Endothelial cell (in vitro differentiated cells): Measurements from ENCODE around the gene DYRK1A. TPM values are rescaled to one million over a fixed set of nuclear protein-coding genes. Genes with fewer than 3 reads are reported as not detected.
"Not testable (repeated sequence)": the region's sequence is repeated elsewhere in the genome, so short reads cannot be mapped to it uniquely, and the experiment has no call there.

Source experiments
- DNase-seq: peaks from one replicate; pipeline ENCODE4 v3.0.0; 2021; ENCODE audit warnings: low spot score
- H3K27ac Mint-ChIP-seq: one replicate; pipeline ENCODE4 v1.8.0; 2021; ENCODE audit warnings: mixed read lengths, inconsistent platforms; ENCODE audit not compliant: unreplicated experiment
- H3K27me3 Mint-ChIP-seq: one replicate; pipeline ENCODE4 v1.8.0; 2021; ENCODE audit warnings: mild to moderate bottlenecking, moderate library complexity, mixed read lengths, inconsistent platforms; ENCODE audit not compliant: unreplicated experiment
- H3K36me3 Mint-ChIP-seq: one replicate; pipeline ENCODE4 v1.8.0; 2021; ENCODE audit warnings: mild to moderate bottlenecking, low read depth, mixed read lengths, inconsistent platforms; ENCODE audit not compliant: unreplicated experiment
- H3K4me1 Mint-ChIP-seq: one replicate; pipeline ENCODE4 v1.8.0; 2021; ENCODE audit warnings: mild to moderate bottlenecking, mixed read lengths, inconsistent platforms; ENCODE audit not compliant: unreplicated experiment
- H3K4me3 Mint-ChIP-seq: one replicate; pipeline ENCODE4 v1.8.0; 2021; ENCODE audit warnings: mild to moderate bottlenecking, mixed read lengths, inconsistent platforms; ENCODE audit not compliant: unreplicated experiment
- H3K9me3 Mint-ChIP-seq: one replicate; pipeline ENCODE4 v1.8.0; 2021; ENCODE audit warnings: mixed read lengths, inconsistent platforms; ENCODE audit not compliant: unreplicated experiment
- CTCF ChIP-seq: fragments of 200-600 bp; sonication (generic); IDR thresholded peaks from one replicate; pipeline ENCODE4 v1.5.0; 2021; ENCODE audit warnings: antibody characterized with exemption; ENCODE audit not compliant: unreplicated experiment
- total RNA-seq: library from RNA; stranded (reverse); fragmentation: NEBNext Ultra II Directional; extraction: Animal tissue kit (Norgen Biotek cat#: 25700); gene quantifications from one replicate; pipeline ENCODE4 v1.2.1, GENCODE V29; 2021; ENCODE audit not compliant: unreplicated experiment

Gene DYRK1A
- total RNA-seq, 1 donor from 2014 or later: 87.5 TPM

DNA sequence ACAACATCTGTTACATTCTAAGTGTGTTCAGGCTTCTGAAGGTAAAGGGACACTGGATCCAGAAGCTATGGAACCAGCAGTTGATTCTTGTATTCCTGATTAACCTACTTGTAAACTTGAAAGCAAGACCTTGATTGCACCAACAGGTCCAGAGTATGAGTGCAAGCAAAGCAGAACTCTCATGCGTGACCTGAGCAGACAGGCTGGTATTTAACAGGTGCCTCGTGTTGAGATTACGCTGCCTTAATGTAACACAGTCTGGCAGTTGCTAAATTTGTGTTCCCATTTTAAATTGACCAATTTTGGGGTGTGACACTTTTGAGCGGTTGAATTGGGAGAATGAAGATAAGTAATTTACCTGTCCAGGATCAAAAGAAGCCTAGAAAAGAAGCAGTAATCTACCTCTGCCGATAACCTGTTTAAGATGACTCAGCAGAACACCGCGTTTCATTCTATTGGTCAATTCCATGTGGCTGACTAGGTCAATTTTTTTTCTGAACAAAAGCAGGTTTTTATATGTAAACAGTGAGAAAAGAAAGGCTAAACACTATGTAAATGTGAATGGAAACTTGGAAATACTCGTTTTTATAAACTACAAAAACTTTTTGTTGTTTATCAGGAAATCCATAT is 147.6 kb downstream of the DYRK1A start:
- H3K27me3 Mint-ChIP-seq: peaks cover 8% of the 10 kb centered on the region
- peaks cover 30% of the 10 kb centered on the region for H3K4me1 Mint-ChIP-seq
- TF ChIP-seq CTCF: no peak
- no peaks in the 10 kb centered on the region for H3K9me3 Mint-ChIP-seq
- no peak for DNase-seq
- H3K36me3 Mint-ChIP-seq: peaks cover 47% of the 10 kb centered on the region
- H3K27ac Mint-ChIP-seq: peak overlapping the region; percentile 82
- no peak overlapping the region for H3K4me3 Mint-ChIP-seq

DNA sequence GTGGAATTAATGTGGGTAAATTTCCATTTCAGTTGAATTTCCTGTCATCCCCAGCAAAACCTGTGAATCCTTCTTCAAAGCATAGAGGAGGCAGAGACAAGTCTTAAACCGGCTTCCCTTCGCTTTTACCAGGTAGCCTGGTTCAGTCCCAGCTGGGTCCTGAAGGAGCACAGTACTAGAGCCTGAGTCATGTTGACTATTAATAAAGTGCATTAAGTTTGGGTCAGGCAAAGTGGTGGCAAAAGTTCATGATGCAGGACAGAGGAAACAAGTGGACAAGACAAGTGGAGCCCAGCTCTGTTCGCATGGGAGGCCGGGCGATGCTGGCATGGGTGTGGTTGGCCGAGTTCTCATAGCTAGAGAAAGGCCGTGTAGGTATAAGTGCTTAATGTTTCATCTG is 150.4 kb downstream of the DYRK1A start:
- no peak for TF ChIP-seq CTCF
- no peak overlapping the region for H3K4me3 Mint-ChIP-seq
- H3K27me3 Mint-ChIP-seq: peaks cover 6% of the 10 kb centered on the region
- peaks cover 42% of the 10 kb centered on the region for H3K4me1 Mint-ChIP-seq
- no peak for DNase-seq
- peaks cover 33% of the 10 kb centered on the region for H3K36me3 Mint-ChIP-seq
- H3K27ac Mint-ChIP-seq: peak overlapping the region; percentile 22
- no peaks in the 10 kb centered on the region for H3K9me3 Mint-ChIP-seq

DNA sequence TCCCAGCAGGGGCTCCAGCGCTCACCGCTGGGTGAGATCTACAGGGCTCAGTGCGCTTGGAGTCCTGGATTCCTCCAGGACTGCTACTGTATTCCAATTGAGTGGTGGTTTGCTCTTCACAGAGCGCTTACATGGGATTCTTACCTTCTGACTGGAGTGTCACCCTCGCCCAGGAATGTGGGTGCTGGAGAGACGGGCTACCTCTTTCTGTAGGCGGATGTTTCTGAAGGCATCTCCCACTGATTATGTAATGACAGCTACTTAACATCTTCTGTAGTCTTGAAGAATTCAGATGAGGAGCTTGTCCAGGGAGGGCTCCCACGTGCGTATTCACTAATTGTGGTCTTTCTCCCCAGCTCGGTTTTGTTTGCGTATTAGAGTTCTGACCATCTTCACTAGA is 154.2 kb downstream of the DYRK1A start:
- no peak for TF ChIP-seq CTCF
- peaks cover 30% of the 10 kb centered on the region for H3K36me3 Mint-ChIP-seq

GRCh38 chr21:37521658-37522057 is 155.1 kb downstream of the DYRK1A start:
- H3K9me3 Mint-ChIP-seq: no peaks in the 10 kb centered on the region
- no peak for DNase-seq
- peaks cover 52% of the 10 kb centered on the region for H3K4me1 Mint-ChIP-seq
- peak overlapping the region; percentile 91 for H3K27ac Mint-ChIP-seq
- peaks cover 7% of the 10 kb centered on the region for H3K27me3 Mint-ChIP-seq
- peaks cover 25% of the 10 kb centered on the region for H3K36me3 Mint-ChIP-seq
- peak overlapping the region; percentile 53 for H3K4me3 Mint-ChIP-seq
- no peak for TF ChIP-seq CTCF

More for the DNA sequence above, 154.2 kb downstream of the DYRK1A start:
- no peak for DNase-seq
- Mint-ChIP-seq H3K4me1 (peaks cover 52% of the 10 kb centered on the region), H3K27ac (no peak overlapping the region), H3K27me3 (peaks cover 7% of the 10 kb centered on the region), H3K4me3 (no peak overlapping the region), H3K9me3 (no peaks in the 10 kb centered on the region)

GRCh38 chr21:37522641-37523295 is 156.2 kb downstream of the DYRK1A start:
- Mint-ChIP-seq H3K27me3 (peaks cover 3% of the 10 kb centered on the region), H3K36me3 (peaks cover 18% of the 10 kb centered on the region), H3K27ac (peak overlapping the region; percentile 91), H3K4me3 (peak overlapping the region; percentile 47), H3K4me1 (peaks cover 52% of the 10 kb centered on the region), H3K9me3 (no peaks in the 10 kb centered on the region)
- no peak for DNase-seq
- no peak for TF ChIP-seq CTCF

DNA sequence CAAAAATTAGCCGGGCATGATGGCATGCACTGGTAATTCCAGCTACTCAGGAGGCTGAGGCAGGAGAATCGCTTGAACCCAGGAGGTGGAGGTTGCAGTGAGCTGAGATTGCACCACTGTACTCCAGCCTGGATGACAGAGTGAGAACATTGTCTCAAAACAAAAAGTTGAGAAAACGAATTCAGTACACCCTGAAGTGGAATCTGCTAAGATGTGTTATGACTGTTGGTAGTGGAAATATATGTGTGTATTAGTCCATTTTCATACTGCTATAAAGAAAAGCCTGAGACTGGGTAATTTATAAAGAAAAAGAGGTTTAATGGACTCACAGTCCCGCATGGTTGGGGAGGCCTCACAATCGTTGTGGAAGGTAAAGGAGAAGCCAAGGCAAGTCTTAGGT is 158.4 kb downstream of the DYRK1A start:
- Mint-ChIP-seq H3K36me3 (peaks cover 20% of the 10 kb centered on the region), H3K4me1 (peaks cover 41% of the 10 kb centered on the region)
- DNase-seq, H3K27me3 Mint-ChIP-seq, H3K4me3 Mint-ChIP-seq, H3K9me3 Mint-ChIP-seq, H3K27ac Mint-ChIP-seq: not testable (repeated sequence)
